22Rv1 (cell line): Measurements from ENCODE around the gene LHX3.
"Not testable (repeated sequence)": the region's sequence is repeated elsewhere in the genome, so short reads cannot be mapped to it uniquely, and the experiment has no call there.

Source experiments
- H3K27ac ChIP-seq: fragments of 450-650 bp; 2 replicates; pipeline ENCODE4 v1.5.1; 2017
- CTCF ChIP-seq: fragments of 450-650 bp; IDR thresholded peaks from 2 replicates; pipeline ENCODE4 v1.5.1; 2017; ENCODE audit warnings: mild to moderate bottlenecking
- ZFX ChIP-seq: fragments of 450-650 bp; IDR thresholded peaks from 2 replicates; pipeline ENCODE4 v1.6.1; 2017; ENCODE audit warnings: antibody characterized with exemption, borderline replicate concordance

Gene LHX3

GRCh38 chr9:136239983-136240330 lies 35.0 kb upstream of the LHX3 start:
- TF ChIP-seq ZFX (no peak), CTCF (no peak)
- H3K27ac ChIP-seq, result no peak overlapping the region

GRCh38 chr9:136239135-136239982 lies 34.4 kb upstream of the LHX3 start:
- H3K27ac ChIP-seq, result no peak overlapping the region
- TF ChIP-seq ZFX (no peak), CTCF (no peak)

- H3K27ac ChIP-seq, result no peak overlapping the region
- TF ChIP-seq CTCF, result no peak
- no peak for TF ChIP-seq ZFX
Observed at GRCh38 chr9:136238342-136238732, 33.4 kb upstream of the LHX3 start.

GRCh38 chr9:136237486-136238341 lies 32.8 kb upstream of the LHX3 start:
- TF ChIP-seq CTCF (no peak), ZFX (no peak)
- no peak overlapping the region for H3K27ac ChIP-seq

- H3K27ac ChIP-seq, result not testable (repeated sequence)
Observed at GRCh38 chr9:136236471-136237410, 31.8 kb upstream of the LHX3 start.

- TF ChIP-seq ZFX (no peak), CTCF (no peak)
- no peak overlapping the region for H3K27ac ChIP-seq
Observed at GRCh38 chr9:136235709-136236455, 31.0 kb upstream of the LHX3 start.

GRCh38 chr9:136235171-136235570 lies 30.2 kb upstream of the LHX3 start:
- no peak overlapping the region for H3K27ac ChIP-seq
- TF ChIP-seq CTCF (no peak), ZFX (no peak)
